NK-92 treated with Interleukin-12 subunit alpha and Interleukin-12 subunit beta, amount 100 ng/mL, for 24 hours (cell line): Measurements from ENCODE around the gene AATK.

Source experiments
- DNase-seq: peaks from one replicate; lab custom pipeline; 2025; lab: John Stamatoyannopoulos, UW

AATK gene

DNA sequence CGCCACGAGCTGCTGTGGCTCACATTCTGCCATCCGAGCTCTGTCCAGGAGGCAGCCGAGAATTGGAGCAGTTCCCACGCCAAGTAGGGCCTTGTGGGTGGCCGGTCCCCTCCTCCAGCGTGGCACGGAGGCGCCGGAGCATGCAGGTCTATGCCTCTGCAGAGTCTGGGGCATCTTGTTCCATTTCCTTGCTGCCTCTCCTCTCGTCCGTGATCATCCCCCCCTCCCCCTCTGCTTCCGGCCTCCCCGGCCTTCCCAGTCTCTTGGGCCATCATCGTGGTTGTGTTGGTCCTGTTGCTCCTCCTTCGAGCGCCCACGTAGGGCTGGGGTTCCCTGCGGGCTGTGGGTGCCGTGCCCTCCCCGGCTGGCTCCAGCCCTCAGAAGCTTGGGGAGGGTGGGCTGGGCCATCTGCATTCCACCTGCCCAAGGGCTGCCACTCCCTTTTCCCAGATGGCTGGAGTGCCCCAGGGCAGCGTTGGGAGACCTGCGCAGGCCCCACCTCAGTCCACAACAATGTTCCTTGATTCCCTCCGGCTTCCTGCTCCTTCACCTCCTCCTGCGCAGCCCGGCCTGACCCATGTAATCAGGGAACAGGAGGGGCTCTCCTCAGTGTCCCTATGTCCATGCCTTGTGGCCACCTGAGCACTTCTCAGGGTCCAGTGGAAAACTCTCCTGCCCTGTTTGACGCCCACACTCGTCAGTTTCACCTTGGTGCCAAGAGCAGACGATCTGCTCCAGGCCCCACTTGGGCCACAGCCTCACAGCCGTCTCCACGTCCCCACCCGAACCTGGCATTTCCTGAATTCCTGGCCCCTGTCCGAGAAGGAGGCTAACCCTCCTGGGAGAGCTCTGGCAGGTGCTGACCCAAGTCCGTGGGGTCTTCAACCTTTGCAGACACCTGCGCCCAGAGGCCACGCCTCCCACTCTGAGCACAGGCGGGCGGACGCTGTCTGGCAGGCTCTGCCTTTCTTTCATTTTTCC is 94.0 kb downstream of the AATK start:
- no peak for DNase-seq

DNA sequence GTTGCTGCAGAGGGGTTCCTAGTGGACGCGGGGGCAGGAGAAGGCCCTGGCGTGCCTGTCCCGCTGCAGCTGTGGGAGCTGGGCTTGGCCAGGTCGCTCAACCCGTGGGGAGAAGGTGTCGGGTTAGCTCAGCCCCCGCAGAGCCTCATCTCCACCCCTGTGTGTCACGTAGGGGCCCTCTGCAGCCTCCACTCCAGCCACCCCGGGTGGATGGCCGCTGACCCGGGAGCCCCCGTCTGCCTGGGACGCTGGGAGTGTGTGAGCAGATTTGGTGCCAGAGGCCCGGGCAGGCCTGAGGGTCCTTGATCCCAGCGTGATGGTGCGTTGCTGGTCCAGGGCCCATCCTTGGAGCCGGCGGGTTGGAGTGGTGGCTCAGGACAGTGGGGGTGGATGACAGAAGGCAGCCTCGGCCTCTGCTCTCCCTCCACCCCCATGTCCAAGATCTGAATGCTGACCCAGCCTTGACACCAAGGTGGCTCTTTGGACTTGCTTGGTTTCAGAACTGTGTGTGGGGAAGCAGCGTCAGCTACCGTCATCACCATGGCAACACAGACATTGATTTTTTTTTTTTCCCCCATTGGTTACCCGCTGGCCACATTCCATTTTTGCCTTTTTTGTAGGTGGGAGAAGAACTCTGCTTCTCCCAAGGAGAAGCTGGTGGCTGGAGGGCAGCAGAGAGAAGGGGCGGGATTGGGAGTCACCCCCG is 95.3 kb downstream of the AATK start:
- DNase-seq, result no peak

DNA sequence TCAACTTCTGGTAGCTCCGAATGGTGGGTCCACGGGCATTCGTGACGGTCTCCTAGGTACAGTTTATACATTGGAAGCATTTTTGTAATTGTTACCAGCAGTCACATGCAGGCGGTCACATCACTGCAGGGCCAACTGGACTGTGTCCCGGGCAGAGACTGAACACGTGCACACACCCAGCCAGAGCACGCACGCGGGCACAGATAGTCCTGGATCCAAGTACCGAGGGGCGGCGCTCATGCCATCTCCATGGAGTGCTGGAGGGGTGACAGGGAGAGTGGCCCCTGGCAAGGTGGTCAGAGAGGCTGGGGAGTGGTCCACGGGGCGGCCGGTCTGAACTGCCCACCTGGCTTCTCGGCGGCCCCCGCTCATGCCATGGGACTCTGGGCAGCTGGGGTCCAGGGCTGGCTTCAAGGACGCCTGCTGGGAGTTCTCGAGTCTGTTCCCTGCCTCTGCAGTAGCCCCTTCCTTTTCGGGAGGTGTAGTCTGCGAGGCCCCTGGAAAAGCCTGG is 96.8 kb downstream of the AATK start:
- DNase-seq, result no peak

DNA sequence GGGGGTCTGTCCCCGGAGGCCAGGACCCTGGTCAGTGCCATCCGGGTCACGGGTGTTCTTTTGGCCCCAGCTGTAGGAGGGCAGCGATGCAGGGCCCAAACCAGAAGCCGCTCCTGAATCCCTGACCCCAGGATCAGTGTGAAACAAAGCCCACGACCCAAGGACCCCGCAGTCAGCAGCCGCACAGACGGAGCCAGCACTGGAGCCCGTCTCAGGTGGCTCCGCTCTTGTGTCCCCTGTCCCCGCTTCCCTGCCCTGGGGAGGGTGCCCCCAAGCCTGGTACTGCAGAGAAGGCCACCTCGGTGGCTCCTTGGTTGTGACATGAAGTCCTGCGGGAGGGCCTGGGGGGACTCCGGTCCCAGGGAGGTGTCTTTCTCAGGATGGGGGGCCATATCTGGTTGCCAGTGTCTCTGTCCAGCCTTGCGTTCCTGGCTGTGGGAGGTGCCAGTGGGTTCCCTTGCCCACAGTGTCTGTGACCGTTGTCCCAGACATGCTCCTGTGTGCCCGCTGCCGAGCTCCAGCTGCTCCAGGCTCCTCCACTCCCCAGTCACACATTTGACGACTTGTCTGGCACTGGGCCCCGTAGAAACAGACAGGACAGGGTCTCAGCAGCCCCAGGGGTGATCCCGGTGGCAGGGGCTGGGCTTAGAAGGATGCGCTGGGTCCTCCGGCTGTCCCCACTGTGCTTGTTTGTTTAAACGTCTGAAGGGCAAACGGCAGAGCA is 97.4 kb downstream of the AATK start:
- no peak for DNase-seq

DNA sequence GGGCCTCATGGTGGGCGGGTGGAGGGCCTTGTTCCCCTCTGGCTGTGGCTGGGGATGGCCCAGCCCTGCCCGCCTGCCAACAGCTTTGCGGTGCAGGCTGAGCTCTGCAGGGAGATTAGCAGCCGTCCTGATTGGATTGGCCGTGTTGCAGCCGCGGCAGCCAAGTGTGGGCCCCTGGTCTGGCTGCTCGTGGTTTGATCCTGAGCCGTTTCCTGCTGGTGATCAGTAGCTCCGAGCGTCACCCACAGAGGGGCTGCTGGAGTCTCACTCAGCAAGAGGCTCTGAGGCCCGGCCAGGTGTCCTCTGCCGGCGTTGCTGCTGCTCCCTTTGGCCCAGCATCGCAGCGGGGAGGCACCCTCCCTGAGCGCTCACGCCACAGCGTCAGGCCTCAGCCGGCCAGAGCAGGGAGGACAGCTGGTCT is 98.6 kb downstream of the AATK start:
- DNase-seq, result no peak
